Measurements from ENCODE around the gene JPH3. TPM values are rescaled to one million over a fixed set of nuclear protein-coding genes. Genes with fewer than 3 reads are reported as not detected.

JPH3 gene
- total RNA-seq, 1 donor from 2014 or later: not detected

DNA sequence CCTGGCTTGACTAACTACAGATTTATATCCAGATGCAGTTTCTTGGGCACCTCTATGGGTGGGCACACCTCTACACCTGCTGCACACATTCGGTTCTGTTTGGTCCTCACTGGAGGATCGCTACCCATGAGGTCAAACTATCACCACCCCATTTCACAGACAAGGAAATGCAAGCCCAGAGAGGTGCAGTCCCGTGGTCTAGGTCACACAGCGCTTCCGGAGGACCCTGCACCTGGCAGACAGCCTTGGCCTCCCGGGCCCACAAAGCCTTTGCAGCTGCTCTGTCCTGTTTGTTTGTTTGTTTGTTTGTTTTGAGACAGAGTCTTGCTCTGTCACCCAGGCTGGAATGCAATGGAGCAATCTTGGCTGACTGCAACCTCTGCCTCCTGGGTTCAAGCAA lies 39.3 kb upstream of the JPH3 start:
- TF ChIP-seq, protein P1, sequence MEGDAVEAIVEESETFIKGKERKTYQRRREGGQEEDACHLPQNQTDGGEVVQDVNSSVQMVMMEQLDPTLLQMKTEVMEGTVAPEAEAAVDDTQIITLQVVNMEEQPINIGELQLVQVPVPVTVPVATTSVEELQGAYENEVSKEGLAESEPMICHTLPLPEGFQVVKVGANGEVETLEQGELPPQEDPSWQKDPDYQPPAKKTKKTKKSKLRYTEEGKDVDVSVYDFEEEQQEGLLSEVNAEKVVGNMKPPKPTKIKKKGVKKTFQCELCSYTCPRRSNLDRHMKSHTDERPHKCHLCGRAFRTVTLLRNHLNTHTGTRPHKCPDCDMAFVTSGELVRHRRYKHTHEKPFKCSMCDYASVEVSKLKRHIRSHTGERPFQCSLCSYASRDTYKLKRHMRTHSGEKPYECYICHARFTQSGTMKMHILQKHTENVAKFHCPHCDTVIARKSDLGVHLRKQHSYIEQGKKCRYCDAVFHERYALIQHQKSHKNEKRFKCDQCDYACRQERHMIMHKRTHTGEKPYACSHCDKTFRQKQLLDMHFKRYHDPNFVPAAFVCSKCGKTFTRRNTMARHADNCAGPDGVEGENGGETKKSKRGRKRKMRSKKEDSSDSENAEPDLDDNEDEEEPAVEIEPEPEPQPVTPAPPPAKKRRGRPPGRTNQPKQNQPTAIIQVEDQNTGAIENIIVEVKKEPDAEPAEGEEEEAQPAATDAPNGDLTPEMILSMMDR (IDR thresholded peaks at IDR 0.05; ENCODE audit: insufficient read depth, low read length, severe bottlenecking): no peak
- no peak for FAIRE-seq

DNA sequence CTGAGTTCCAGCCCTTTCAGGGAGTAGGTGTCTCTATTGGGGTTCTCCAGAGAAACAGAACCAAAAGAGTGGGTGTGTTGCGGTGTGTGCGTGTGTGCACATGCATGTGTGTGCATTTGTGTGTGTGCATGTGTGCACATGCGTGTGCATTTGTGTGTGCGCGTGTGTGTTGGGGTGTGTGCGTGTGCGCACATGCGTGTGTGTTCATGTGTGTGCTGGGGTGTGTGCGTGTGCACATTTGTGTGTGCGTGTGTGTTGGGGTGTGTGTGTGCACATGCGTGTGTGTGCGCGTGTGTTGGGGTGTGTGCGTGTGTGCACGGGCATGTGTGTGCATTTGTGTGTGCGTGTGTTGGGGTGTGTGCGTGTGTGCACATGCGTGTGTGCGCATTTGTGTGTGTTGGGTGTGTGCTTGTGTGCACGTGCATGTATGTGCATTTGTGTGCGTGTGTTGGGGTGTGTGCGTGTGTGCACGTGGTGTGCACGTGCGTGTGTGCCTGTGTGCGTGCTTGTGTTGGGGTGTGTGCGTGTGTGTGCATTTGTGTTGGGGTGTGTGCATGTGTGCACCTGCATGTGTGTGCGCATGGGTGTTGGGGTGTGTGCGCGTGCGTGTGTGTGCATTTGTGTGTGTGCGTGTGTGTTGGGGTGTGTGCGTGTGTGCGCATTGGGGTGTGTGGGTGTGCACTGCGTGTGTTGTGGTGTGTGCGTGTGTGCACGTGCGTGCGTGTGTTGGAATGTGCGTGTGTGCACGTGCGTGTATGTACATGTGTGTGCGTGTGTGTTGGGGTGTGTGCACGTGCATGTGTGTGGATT lies 38.4 kb upstream of the JPH3 start:
- Histone ChIP-seq H3K4me3 (ENCODE audit: low read depth, low read length) (no peak overlapping the region), H3K36me3 (ENCODE audit: control insufficient read depth, insufficient read depth, low read length) (no peaks in the 10 kb centered on the region), H3K27me3 (ENCODE audit: control insufficient read depth, insufficient read depth, low read length) (no peaks in the 10 kb centered on the region)
- TF ChIP-seq, protein P1 (IDR thresholded peaks at IDR 0.05; ENCODE audit: insufficient read depth, low read length, severe bottlenecking): no peak
- peak; percentile 95 for FAIRE-seq
- no peak for DNase-seq (ENCODE audit: low read depth)

More for the DNA sequence above, 39.3 kb upstream of the JPH3 start:
- Histone ChIP-seq H3K27me3 (ENCODE audit: control insufficient read depth, insufficient read depth, low read length) (no peaks in the 10 kb centered on the region), H3K4me3 (ENCODE audit: low read depth, low read length) (no peak overlapping the region), H3K36me3 (ENCODE audit: control insufficient read depth, insufficient read depth, low read length) (no peaks in the 10 kb centered on the region)
- DNase-seq (ENCODE audit: low read depth): no peak

DNA sequence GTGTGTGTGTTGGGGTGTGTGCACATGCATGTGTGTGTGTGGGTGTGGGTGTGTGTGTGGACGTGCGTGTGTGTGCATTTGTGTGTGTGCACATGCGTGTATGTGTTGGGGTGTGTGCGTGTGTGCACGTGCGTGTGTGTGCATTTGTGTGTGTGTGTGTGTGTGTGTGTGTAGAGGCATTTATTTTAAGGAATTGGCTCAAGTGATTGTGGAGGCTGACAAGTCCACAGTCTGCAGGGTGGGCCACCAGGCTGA lies 37.9 kb upstream of the JPH3 start:
- TF ChIP-seq, protein P1 (IDR thresholded peaks at IDR 0.05; ENCODE audit: insufficient read depth, low read length, severe bottlenecking): no peak
- Histone ChIP-seq H3K36me3 (ENCODE audit: control insufficient read depth, insufficient read depth, low read length) (no peaks in the 10 kb centered on the region), H3K27me3 (ENCODE audit: control insufficient read depth, insufficient read depth, low read length) (no peaks in the 10 kb centered on the region), H3K4me3 (ENCODE audit: low read depth, low read length) (no peak overlapping the region)
- FAIRE-seq (no peak), DNase-seq (ENCODE audit: low read depth) (no peak)

DNA sequence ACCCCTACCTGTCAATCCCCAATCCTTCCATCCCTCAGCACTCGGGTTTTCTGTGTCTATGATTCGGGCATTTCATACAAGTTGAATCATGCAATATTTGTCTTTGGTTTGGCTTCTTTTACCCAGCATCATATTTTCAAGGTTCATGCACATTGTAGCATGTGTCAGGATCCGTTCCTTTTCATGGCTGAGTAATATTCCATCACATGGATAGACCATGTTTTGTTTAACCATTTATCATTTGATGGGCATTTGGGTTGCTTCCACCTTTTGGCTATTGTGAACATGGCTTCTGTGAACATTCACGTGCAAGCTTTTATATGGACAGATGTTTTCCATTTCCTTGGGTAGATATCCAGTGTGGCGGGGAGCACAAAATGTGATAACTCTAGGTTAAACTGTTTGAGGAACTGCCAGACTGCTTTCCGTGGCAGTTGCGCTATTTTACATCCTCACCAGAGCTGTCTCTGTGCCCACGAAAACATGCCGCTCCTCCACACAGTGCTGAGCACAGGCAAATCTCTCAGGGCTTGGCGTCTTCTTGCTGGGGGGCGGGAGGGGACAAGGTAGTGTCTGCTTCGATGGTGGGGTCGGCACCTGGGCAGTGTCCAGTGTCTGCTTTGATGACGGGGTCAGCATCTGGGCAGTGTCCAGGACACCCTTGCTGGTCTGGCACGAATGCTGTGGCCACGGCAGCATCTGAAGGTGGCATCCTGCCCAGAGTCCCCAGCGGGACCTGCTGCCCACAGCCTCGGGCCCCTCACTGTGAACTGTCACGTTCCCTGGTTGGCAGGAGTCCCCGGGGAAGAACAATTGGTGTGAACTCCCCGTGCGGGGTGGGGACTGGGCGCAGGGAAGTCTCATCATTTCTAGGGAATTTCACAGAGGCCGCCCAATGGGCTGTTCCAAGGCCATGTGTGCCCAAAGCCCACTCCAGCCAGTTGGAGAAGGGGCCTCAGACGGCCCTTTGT lies 32.4 kb upstream of the JPH3 start:
- no peak overlapping the region for H3K4me3 ChIP-seq (ENCODE audit: low read depth, low read length)
- H3K27me3 ChIP-seq (ENCODE audit: control insufficient read depth, insufficient read depth, low read length): peaks cover 3% of the 10 kb centered on the region
- TF ChIP-seq, protein P1 (IDR thresholded peaks at IDR 0.05; ENCODE audit: insufficient read depth, low read length, severe bottlenecking): no peak
- no peak for FAIRE-seq
- H3K36me3 ChIP-seq (ENCODE audit: control insufficient read depth, insufficient read depth, low read length): no peaks in the 10 kb centered on the region
- DNase-seq (ENCODE audit: low read depth): no peak

DNA sequence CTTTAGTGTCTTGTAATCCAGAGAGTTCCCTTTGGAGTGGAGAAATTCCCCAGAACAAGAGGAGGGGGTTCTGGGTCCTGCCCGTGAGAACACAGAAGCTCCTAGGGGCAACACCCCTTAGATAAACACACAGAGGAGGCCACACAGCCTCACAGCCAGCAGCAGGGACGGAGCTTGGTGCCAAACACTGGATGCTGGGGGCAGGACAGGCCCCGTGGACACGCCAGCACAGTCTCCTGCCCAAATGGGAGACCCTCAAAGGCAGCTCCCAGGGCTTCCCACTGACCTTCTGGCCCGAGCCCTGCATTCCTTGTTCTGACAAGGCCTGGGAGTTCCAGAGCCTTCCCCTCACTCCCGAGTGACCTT lies 31.8 kb upstream of the JPH3 start:
- DNase-seq (ENCODE audit: low read depth) (no peak), FAIRE-seq (no peak)
- Histone ChIP-seq H3K4me3 (ENCODE audit: low read depth, low read length) (no peak overlapping the region), H3K36me3 (ENCODE audit: control insufficient read depth, insufficient read depth, low read length) (no peaks in the 10 kb centered on the region), H3K27me3 (ENCODE audit: control insufficient read depth, insufficient read depth, low read length) (peaks cover 3% of the 10 kb centered on the region)
- TF ChIP-seq, protein P1 (IDR thresholded peaks at IDR 0.05; ENCODE audit: insufficient read depth, low read length, severe bottlenecking): no peak

All from bronchial epithelial cell (primary cell).